A673 (cell line): ENCODE results near the gene DNLZ. TPM values are rescaled to one million over a fixed set of nuclear protein-coding genes. Genes with fewer than 3 reads are reported as not detected.

Experiments
- BruUV-seq: library from RNA; stranded (reverse); fragments of 400-500 nt; replicated peaks from 2 replicates; lab custom pipeline; 2021; lab: Mats Ljungman, UMichigan
- CTCF ChIA-PET: fragments of 300-600 bp; sonication (Branson Sonifier 250); formaldehyde crosslinking; loops from one replicate; lab custom pipeline; 2022; ENCODE audit warnings: antibody characterized with exemption; lab: Charles Lee
- POLR2A ChIA-PET: fragments of 300-600 bp; sonication (Branson Sonifier 250); formaldehyde crosslinking; loops from one replicate; lab custom pipeline; 2022; ENCODE audit warnings: antibody characterized with exemption; ENCODE audit not compliant: low non-redundant PET; lab: Charles Lee
- DNase-seq: peaks from one replicate; pipeline ENCODE4 v3.0.0-alpha.2; 2015; ENCODE audit warnings: low spot score
- H3K27ac ChIP-seq: fragments of 200-600 bp; sonication (generic); 2 replicates; pipeline ENCODE4 v1.5.1; 2016; ENCODE audit warnings: mixed run types, low read depth, mild to moderate bottlenecking, mixed read lengths, antibody characterized with exemption, low read length; ENCODE audit not compliant: poor library complexity, severe bottlenecking
- H3K27me3 ChIP-seq: fragments of 200-600 bp; sonication (generic); replicated peaks from 2 replicates; pipeline ENCODE4 v1.6.1; 2017; ENCODE audit warnings: mixed run types, low read depth, mild to moderate bottlenecking, mixed read lengths, antibody characterized with exemption, low read length; ENCODE audit not compliant: insufficient read depth, poor library complexity
- H3K36me3 ChIP-seq: fragments of 200-600 bp; sonication (generic); 2 replicates; pipeline ENCODE4 v1.6.1; 2016; ENCODE audit warnings: mixed run types, mild to moderate bottlenecking, mixed read lengths, antibody characterized with exemption, low read length; ENCODE audit not compliant: insufficient read depth, poor library complexity, severe bottlenecking
- H3K4me1 ChIP-seq: fragments of 200-600 bp; sonication (generic); 2 replicates; pipeline ENCODE4 v1.6.1; 2017; ENCODE audit warnings: mixed run types, mild to moderate bottlenecking, mixed read lengths, antibody characterized with exemption, low read length; ENCODE audit not compliant: insufficient read depth, poor library complexity, severe bottlenecking
- H3K4me3 ChIP-seq: fragments of 200-600 bp; sonication (generic); 2 replicates; pipeline ENCODE4 v1.5.1; 2016; ENCODE audit warnings: low read depth, mixed run types, mild to moderate bottlenecking, mixed read lengths, low read length; ENCODE audit not compliant: poor library complexity, severe bottlenecking
- H3K9me3 ChIP-seq: fragments of 200-600 bp; sonication (generic); 2 replicates; pipeline ENCODE4 v1.6.1; 2016; ENCODE audit warnings: mixed run types, low read depth, mild to moderate bottlenecking, mixed read lengths, antibody characterized with exemption, low read length; ENCODE audit not compliant: poor library complexity, severe bottlenecking
- CTCF ChIP-seq: fragments of 300-800, 200-600 bp; sonication (generic); conservative IDR thresholded peaks from 2 replicates; pipeline ENCODE4 v1.5.1; 2017; ENCODE audit warnings: low read depth, mild to moderate bottlenecking, antibody characterized with exemption, low read length, moderate library complexity, mixed read lengths
- EZH2 ChIP-seq: fragments of 200-600 bp; sonication (generic); IDR thresholded peaks from 2 replicates; pipeline ENCODE4 v1.6.1; 2017; ENCODE audit warnings: borderline replicate concordance, low read depth, mild to moderate bottlenecking, mixed read lengths, antibody characterized with exemption, low read length; ENCODE audit not compliant: poor library complexity, severe bottlenecking
- intact Hi-C: fragments of 100-400 bp; cut with micrococcal nuclease; formaldehyde crosslinking; loops from one replicate; pipeline ENCODE4 v1.10.0; 2022; ENCODE audit not compliant: unreplicated experiment
- total RNA-seq: library from RNA; stranded (reverse); gene quantifications from 2 replicates; pipeline ENCODE4 v1.2.3, GENCODE V29; 2021

DNLZ gene
- total RNA-seq, 1 experiment from 2014 or later = 37.3 TPM

- no peak for TF ChIP-seq CTCF
- TF ChIP-seq EZH2 = no peak
- H3K27ac ChIP-seq = peak overlapping the region; percentile 37
- no peak for DNase-seq
- no peak overlapping the region for H3K4me3 ChIP-seq
- no peaks in the 10 kb centered on the region for H3K27me3 ChIP-seq
- no peaks in the 10 kb centered on the region for H3K36me3 ChIP-seq
- H3K4me1 ChIP-seq = no peaks in the 10 kb centered on the region
- no peaks in the 10 kb centered on the region for H3K9me3 ChIP-seq
- POLR2A ChIA-PET = interaction anchor here (0.7 kb wide), 1 partner anchor 23 kb away, joined by 3 read pairs; no protein-coding TSS in a partner anchor
- CTCF ChIA-PET = no interaction called here
- BruUV-seq = no TSS peak
- intact Hi-C loops = no loop called here
Measured at GRCh38 chr9:136372561-136373299, 9.2 kb upstream of the DNLZ start.

GRCh38 chr9:136372006-136372405 is 8.5 kb upstream of the DNLZ start:
- H3K9me3 ChIP-seq = no peaks in the 10 kb centered on the region
- H3K36me3 ChIP-seq = no peaks in the 10 kb centered on the region
- intact Hi-C loops = no loop called here
- BruUV-seq = no TSS peak
- no peak for DNase-seq
- TF ChIP-seq EZH2 (no peak), CTCF (no peak)
- H3K27me3 ChIP-seq = no peaks in the 10 kb centered on the region
- CTCF ChIA-PET = no interaction called here
- H3K4me1 ChIP-seq = no peaks in the 10 kb centered on the region
- no peak overlapping the region for H3K27ac ChIP-seq
- POLR2A ChIA-PET = interaction anchor here (0.7 kb wide), 1 partner anchor 24 kb away, joined by 3 read pairs; no protein-coding TSS in a partner anchor
- H3K4me3 ChIP-seq = no peak overlapping the region

DNA sequence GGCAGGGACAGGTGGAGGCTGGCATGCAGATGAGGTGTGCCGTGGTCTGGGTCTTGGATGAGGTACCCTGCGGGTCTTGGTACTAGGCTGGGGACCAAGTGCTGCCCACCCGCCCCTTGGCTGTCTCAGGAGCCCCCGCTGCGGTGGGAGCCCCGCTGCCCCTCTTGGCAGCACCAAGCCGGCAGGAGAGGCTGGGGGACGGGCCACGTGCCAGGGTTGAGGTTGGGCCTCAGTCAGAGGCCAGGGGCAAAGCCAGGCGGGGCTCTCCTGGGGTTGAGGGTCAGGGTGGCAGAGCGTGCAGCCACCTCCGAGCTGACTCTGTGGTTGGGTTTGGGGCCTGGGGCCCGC is 8.0 kb upstream of the DNLZ start:
- H3K4me3 ChIP-seq = no peak overlapping the region
- no peaks in the 10 kb centered on the region for H3K27me3 ChIP-seq
- no TSS peak for BruUV-seq
- ChIA-PET POLR2A (no interaction called here), CTCF (no interaction called here)
- no peak for TF ChIP-seq CTCF
- TF ChIP-seq EZH2 = no peak
- DNase-seq = no peak
- no peaks in the 10 kb centered on the region for H3K36me3 ChIP-seq
- no peak overlapping the region for H3K27ac ChIP-seq
- intact Hi-C loops = no loop called here
- no peaks in the 10 kb centered on the region for H3K9me3 ChIP-seq
- no peaks in the 10 kb centered on the region for H3K4me1 ChIP-seq
